Measurements from ENCODE around the gene KRTAP5-7. TPM values are rescaled to one million over a fixed set of nuclear protein-coding genes. Genes with fewer than 3 reads are reported as not detected.
"Not testable (repeated sequence)": the region's sequence is repeated elsewhere in the genome, so short reads cannot be mapped to it uniquely, and the experiment has no call there.

KRTAP5-7 gene
- total RNA-seq, 1 experiment from 2014 or later, result not detected

- no peak for DNase-seq (ENCODE audit: low read depth)
- in situ Hi-C loops (cut with HindIII; ENCODE audit: low pct_unique_long_range_greater_than_20kb, low sequenced_read_pairs), result no loop called here
Measured at GRCh38 chr11:71525188-71525937, 1.7 kb upstream of the KRTAP5-7 start.

DNA sequence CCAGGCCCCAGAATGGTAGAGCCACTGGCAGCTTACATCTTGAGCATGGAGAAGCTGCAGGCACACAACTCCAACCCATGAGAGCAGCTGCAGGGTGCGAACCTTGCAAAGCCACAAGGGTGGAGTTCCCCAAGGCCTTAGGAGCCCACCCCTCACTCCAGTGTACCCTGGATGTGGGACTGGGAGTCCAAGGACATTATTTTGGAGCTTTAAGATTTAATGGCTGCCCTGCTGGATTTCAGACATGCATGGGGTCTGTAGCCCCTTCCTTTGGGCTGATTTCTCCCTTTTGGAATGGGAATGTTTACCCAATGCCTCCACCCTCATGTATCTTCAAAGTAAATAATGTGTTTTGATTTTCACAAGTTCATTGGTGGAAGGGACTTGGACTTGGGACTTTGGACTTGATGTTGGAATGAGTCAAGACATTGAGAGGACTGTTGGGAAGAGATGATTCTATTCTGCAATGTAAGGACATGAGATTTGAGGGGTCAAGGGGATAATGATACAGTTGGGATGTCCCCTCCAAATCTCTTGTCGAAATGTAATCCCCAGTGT is 1.1 kb upstream of the KRTAP5-7 start:
- no peak for DNase-seq (ENCODE audit: low read depth)
- in situ Hi-C loops (cut with HindIII; ENCODE audit: low pct_unique_long_range_greater_than_20kb, low sequenced_read_pairs), result no loop called here

DNA sequence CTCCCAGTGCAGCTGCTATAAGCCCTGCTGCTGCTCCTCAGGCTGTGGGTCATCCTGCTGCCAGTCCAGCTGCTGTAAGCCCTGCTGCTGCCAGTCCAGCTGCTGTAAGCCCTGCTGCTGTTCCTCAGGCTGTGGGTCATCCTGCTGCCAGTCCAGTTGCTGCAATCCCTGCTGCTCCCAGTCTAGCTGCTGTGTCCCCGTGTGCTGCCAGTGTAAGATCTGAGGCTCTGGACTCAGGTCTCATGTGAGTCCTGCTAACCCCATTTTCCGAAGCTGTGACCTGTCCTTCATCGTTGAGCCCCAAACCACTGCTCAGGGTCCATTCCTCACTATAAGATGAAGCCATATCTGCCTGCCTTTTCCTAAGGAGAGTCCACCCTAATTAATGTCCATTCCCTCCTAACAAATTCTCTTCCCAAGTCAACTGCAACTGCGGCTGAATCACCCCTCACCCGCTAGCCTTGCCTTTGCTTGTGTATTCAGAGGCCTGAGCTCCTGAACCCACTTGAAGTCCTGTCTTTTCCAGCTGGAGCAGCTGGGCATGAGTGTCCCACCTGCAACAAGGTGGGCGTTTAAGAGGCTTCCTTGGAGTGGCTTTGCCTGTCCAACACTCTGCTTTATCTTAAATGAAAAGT is 626 bp downstream of the KRTAP5-7 start:
- in situ Hi-C loops (cut with HindIII; ENCODE audit: low pct_unique_long_range_greater_than_20kb, low sequenced_read_pairs), result no loop called here
- DNase-seq (ENCODE audit: low read depth), result no peak

DNA sequence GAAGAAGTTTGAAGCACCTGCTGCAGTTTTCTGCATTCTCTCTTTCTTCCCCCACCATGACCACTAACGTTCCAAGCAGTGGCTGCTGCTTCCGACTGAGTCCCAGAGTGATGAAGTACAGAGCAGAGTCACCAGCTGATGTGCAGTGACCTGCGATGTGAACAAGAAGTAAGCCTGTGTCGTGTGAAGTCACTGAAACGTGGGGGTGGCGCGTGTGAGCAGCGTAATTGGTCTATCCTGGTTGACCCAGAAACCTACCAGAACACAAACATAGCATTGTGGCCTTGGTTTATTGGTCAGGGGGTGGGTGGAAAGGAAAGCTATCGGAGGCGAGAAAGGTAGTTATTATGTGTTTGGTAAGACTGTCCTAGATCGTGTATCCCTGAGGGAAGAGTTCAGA is 3.5 kb downstream of the KRTAP5-7 start:
- in situ Hi-C loops (cut with HindIII; ENCODE audit: low pct_unique_long_range_greater_than_20kb, low sequenced_read_pairs), result no loop called here
- no peak for DNase-seq (ENCODE audit: low read depth)

- DNase-seq (ENCODE audit: low read depth), result no peak
- in situ Hi-C loops (cut with HindIII; ENCODE audit: low pct_unique_long_range_greater_than_20kb, low sequenced_read_pairs), result no loop called here
Measured at GRCh38 chr11:71532036-71532610, 5.1 kb downstream of the KRTAP5-7 start.

- DNase-seq (ENCODE audit: low read depth); in situ Hi-C loops (cut with HindIII; ENCODE audit: low pct_unique_long_range_greater_than_20kb, low sequenced_read_pairs): not testable (repeated sequence)
Measured at GRCh38 chr11:71534711-71535608, 7.9 kb downstream of the KRTAP5-7 start.

DNA sequence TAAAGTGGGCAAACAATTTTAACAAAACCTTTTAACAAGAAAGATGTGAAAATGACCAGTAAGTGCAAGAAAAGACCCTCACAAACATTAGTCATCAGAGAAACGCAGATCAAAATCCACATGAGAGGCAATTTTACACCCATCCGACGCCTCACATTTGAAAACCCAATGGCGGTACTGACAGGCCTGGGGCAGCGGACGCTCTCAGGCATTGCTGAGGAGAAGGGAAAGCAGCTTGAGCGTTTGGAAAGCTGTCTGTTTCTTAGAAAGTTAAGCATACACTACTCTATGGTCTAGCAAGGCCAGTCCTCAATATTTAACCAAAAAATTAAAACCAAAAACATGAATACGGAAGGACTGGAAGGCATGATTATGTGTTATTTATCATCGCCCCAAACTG is 8.8 kb downstream of the KRTAP5-7 start:
- in situ Hi-C loops (cut with HindIII; ENCODE audit: low pct_unique_long_range_greater_than_20kb, low sequenced_read_pairs), result no loop called here
- DNase-seq (ENCODE audit: low read depth), result no peak

GRCh38 chr11:71537537-71537936 is 10.5 kb downstream of the KRTAP5-7 start:
- DNase-seq (ENCODE audit: low read depth), result no peak
- in situ Hi-C loops (cut with HindIII; ENCODE audit: low pct_unique_long_range_greater_than_20kb, low sequenced_read_pairs), result no loop called here

DNA sequence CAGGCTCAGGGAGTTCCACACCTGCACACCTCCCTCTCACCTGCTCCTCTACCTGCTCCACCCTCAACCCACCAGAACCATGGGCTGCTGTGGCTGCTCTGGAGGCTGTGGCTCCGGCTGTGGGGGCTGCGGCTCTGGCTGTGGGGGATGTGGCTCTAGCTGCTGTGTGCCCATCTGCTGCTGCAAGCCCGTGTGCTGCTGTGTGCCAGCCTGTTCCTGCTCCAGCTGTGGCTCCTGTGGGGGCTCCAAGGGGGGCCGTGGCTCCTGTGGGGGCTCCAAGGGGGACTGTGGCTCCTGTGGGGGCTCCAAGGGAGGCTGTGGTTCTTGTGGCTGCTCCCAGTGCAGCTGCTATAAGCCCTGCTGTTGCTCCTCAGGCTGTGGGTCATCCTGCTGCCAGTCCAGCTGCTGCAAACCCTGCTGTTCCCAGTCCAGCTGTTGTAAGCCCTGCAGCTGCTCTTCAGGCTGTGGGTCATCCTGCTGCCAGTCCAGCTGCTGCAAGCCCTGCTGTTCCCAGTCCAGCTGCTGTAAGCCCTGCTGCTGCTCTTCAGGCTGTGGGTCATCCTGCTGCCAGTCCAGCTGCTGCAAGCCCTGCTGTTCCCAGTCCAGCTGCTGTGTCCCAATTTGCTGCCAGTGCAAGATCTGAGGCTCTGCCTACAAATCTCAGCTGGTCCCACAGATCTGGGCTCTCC is 11.1 kb downstream of the KRTAP5-7 start, which contains the start of gene KRTAP5-8:
Gene KRTAP5-8, plus strand, starts transcription at position 49 of the 689 bp plus-strand sequence. Its CDS starts 31 bp downstream, at position 80.
- DNase-seq (ENCODE audit: low read depth); in situ Hi-C loops (cut with HindIII; ENCODE audit: low pct_unique_long_range_greater_than_20kb, low sequenced_read_pairs): not testable (repeated sequence)

GRCh38 chr11:71538666-71538990 is 11.6 kb downstream of the KRTAP5-7 start:
- in situ Hi-C loops (cut with HindIII; ENCODE audit: low pct_unique_long_range_greater_than_20kb, low sequenced_read_pairs), result no loop called here

DNA sequence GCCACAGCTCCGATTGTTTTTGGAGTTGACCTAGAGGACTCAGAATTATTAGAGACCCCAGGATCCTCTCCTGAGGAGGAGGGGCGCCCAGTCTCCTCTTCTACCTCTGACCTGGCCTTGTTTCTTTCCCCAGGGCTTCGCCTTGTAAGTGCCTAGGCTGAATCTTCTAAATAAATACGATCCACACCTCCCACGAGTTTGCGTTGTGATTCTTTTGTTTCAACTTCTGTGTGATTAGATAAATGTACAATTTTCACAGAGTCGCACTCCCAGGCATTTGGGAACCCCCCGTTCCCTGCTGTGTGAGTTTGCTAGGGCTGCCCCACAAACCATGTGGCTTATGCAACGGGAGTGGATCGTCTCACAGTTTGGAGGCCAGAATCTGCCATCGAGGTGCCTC is 11.9 kb downstream of the KRTAP5-7 start:
- in situ Hi-C loops (cut with HindIII; ENCODE audit: low pct_unique_long_range_greater_than_20kb, low sequenced_read_pairs), result no loop called here
- DNase-seq (ENCODE audit: low read depth), result no peak

More at GRCh38 chr11:71538666-71538990, 11.6 kb downstream of the KRTAP5-7 start:
- no peak for DNase-seq (ENCODE audit: low read depth)

GRCh38 chr11:71539971-71540370 is 12.9 kb downstream of the KRTAP5-7 start:
- in situ Hi-C loops (cut with HindIII; ENCODE audit: low pct_unique_long_range_greater_than_20kb, low sequenced_read_pairs); DNase-seq (ENCODE audit: low read depth): not testable (repeated sequence)

DNA sequence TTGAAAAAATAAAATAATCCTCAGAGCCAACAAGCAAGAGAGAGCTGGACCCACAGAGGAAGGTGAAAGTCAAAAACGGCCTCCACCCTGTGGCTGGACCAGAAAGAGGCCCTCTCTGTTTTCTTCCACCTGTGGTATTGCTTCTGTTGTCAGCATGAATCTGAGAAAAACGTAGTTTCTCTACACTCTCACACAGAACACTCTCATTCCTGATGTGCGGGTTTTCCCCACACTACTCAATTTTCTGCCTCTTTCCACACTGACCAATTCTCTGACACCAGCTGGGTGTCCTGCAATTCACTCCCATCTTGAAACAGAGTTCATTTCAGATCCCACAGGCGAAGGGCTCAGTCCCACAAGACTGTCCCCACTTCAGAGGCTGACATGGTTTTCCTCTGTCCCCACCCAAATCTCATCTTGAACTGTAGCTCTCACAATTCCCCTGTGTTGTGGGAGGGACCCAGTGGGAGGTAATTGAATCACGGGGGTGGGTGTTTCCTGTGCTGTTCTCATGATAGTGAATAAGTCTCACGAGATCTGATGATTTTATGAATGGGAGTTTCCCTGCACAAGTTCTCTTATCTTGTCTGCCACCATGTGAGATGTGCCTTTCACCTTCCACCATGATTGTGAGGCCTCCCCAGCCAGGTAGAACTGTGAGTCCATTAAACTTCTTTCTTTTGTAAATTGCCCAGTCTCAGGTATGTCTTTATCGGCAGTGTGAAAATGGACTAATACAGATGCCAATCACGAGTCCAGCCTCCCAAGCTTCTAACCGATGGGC is 13.6 kb downstream of the KRTAP5-7 start:
- DNase-seq (ENCODE audit: low read depth); in situ Hi-C loops (cut with HindIII; ENCODE audit: low pct_unique_long_range_greater_than_20kb, low sequenced_read_pairs): not testable (repeated sequence)

- in situ Hi-C loops (cut with HindIII; ENCODE audit: low pct_unique_long_range_greater_than_20kb, low sequenced_read_pairs), result no loop called here
- no peak for DNase-seq (ENCODE audit: low read depth)
Measured at GRCh38 chr11:71542382-71542781, 15.3 kb downstream of the KRTAP5-7 start.

DNA sequence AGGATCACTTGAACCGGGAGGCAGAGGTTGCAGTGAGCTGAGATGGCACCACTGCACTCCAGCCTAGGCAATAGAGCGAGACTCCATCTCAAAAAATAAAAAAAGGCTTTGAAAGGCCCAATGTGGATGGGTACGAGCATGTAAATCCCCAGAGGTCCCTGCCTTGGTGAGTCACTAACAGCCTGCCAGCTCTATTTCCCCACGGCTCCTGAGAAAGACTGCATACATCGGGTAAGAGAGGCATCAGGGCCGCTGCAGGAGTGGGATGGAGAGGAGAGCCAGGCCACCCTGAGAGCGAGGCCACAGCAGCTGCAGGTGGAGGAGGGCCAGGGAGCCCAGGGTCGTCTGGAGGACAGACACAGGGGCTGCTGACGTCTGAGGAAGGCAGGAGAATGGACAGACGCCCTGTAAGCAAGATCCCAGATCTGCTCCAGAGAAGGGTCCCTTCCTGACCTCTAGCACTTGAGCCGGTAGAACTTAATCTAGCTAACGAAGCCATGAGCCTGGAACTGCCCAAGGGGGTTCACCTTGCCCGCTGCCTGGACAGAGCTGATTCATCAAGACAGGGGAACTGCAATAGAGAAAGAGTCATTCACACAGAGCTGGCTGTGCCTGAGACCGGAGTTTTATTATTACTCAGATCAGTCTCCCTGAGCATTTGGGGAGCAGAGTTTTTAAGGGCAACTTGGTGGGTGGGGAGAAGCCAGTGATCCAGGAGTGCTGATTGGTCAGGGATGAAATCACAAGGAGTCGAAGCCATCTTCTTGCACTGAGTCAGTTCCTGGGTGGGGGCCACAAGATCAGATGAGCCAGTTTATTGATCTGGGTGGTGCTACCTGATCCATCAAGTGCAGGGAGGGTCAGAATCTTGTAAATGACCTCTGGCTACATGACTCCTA is 16.1 kb downstream of the KRTAP5-7 start:
- no peak for DNase-seq (ENCODE audit: low read depth)
- in situ Hi-C loops (cut with HindIII; ENCODE audit: low pct_unique_long_range_greater_than_20kb, low sequenced_read_pairs), result no loop called here

- DNase-seq (ENCODE audit: low read depth), result no peak
- in situ Hi-C loops (cut with HindIII; ENCODE audit: low pct_unique_long_range_greater_than_20kb, low sequenced_read_pairs), result no loop called here
Measured at GRCh38 chr11:71543866-71544265, 16.8 kb downstream of the KRTAP5-7 start.

All from Caki2 (cell line).